K562 treated with DMSO at 1 percent for 4 hours (cell line): ENCODE measurements around the gene STX8. TPM values are rescaled to one million over a fixed set of nuclear protein-coding genes. Genes with fewer than 3 reads are reported as not detected.

Source experiments
- total RNA-seq: library from RNA; unstranded; fragments of 300-600 nt; gene quantifications from 2 replicates; pipeline ENCODE4 v1.2.3, GENCODE V29; 2022; ENCODE audit not compliant: insufficient read depth

The STX8 gene
- total RNA-seq, result 8.0 and 25.7 TPM in 2 replicates

GRCh38 chr17:9575381-9576101 is at the start of gene STX8:
STX8 (minus strand) TSS chr17:9575820; CDS start chr17:9575808, 12 bp downstream.

GRCh38 chr17:9576521-9577372 is 1.1 kb upstream of the STX8 start, which contains the start of gene CFAP52:
CFAP52 (plus strand) TSS chr17:9576642; CDS start chr17:9576696, 54 bp downstream.

Other genes starting within 250 kb of the STX8 start
- gene CFAP52, start 822 bp upstream of the STX8 start, total RNA-seq, result not detected in 2 replicates
- gene USP43, start 69.7 kb upstream of the STX8 start, total RNA-seq, result not detected in 2 replicates
- not detected in 2 replicates for gene DHRS7C, start 215.8 kb upstream of the STX8 start, total RNA-seq
- not detected in 2 replicates for gene GSG1L2, start 246.3 kb upstream of the STX8 start, total RNA-seq